Fibroblast of skin of left biceps (primary cell): Measurements from ENCODE around the gene ZNF791.
"Not testable (repeated sequence)": the region's sequence is repeated elsewhere in the genome, so short reads cannot be mapped to it uniquely, and the experiment has no call there.

Source experiments
- DNase-seq, 2 experiments: peaks; one replicate each; pipeline ENCODE4 v3.0.0-alpha.2; 2013; ENCODE audit warnings: low read depth in 2 of 2

Gene ZNF791

GRCh38 chr19:12610540-12611360, at the start of gene ZNF791, which contains the start of gene ZNF490:
Gene ZNF791 (plus strand): TSS chr19:12610920. CDS start chr19:12611080, 160 bp downstream.
Gene ZNF490 (minus strand): TSS chr19:12610813. CDS start chr19:12610680, 133 bp downstream.
- peak; percentile 91 to 92 for DNase-seq

- DNase-seq = peak; percentile 42 to 50
These were observed 46.6 kb upstream of the ZNF791 start for GRCh38 chr19:12564016-12564664.

GRCh38 chr19:12566380-12566779, 44.3 kb upstream of the ZNF791 start:
- DNase-seq = not testable (repeated sequence)

- no peak for DNase-seq
These were observed 42.8 kb upstream of the ZNF791 start for GRCh38 chr19:12567951-12568350.

- DNase-seq = no peak
These were observed 36.7 kb upstream of the ZNF791 start for GRCh38 chr19:12574036-12574435.

GRCh38 chr19:12578641-12579040, 32.1 kb upstream of the ZNF791 start:
- DNase-seq = no peak

- DNase-seq = no peak
These were observed 30.5 kb upstream of the ZNF791 start for GRCh38 chr19:12580180-12580694.

GRCh38 chr19:12581100-12581499, 29.6 kb upstream of the ZNF791 start:
- no peak for DNase-seq

GRCh38 chr19:12596485-12596884, 14.2 kb upstream of the ZNF791 start:
- no peak for DNase-seq

- no peak for DNase-seq
These were observed 13.7 kb upstream of the ZNF791 start for GRCh38 chr19:12596927-12597548.

GRCh38 chr19:12597594-12597993, 13.1 kb upstream of the ZNF791 start:
- no peak for DNase-seq

- DNase-seq = no peak
These were observed 7.0 kb upstream of the ZNF791 start for GRCh38 chr19:12603714-12604113.

GRCh38 chr19:12606796-12607195, 3.9 kb upstream of the ZNF791 start:
- no peak for DNase-seq

- DNase-seq = no peak
These were observed 3.1 kb upstream of the ZNF791 start for GRCh38 chr19:12607631-12608030.

- peak; percentile 18 to 37 for DNase-seq
These were observed 610 bp downstream of the ZNF791 start for GRCh38 chr19:12611361-12611699.

GRCh38 chr19:12617646-12618045, 6.9 kb downstream of the ZNF791 start:
- no peak for DNase-seq

- not testable (repeated sequence) for DNase-seq
These were observed 10.7 kb downstream of the ZNF791 start for GRCh38 chr19:12621253-12622024.

GRCh38 chr19:12623361-12624031, 12.8 kb downstream of the ZNF791 start:
- no peak for DNase-seq

- no peak for DNase-seq
These were observed 16.2 kb downstream of the ZNF791 start for GRCh38 chr19:12626958-12627357.

- DNase-seq = no peak
These were observed 17.6 kb downstream of the ZNF791 start for GRCh38 chr19:12628040-12629022.
